IMR-90 (cell line): ENCODE results near the gene STX8. TPM values are rescaled to one million over a fixed set of nuclear protein-coding genes. Genes with fewer than 3 reads are reported as not detected.

Experiments
- ATAC-seq: fragments of 200-7000 bp; cut with Tn5 transposase; 2 replicates; pipeline ENCODE4 v1.9.1; 2020; ENCODE audit warnings: low read depth, mild to moderate bottlenecking, moderate library complexity
- BruUV-seq: library from RNA; stranded (reverse); fragments of 400-500 nt; replicated peaks from 2 replicates; lab custom pipeline; 2021; lab: Mats Ljungman, UMichigan
- CTCF ChIA-PET: fragments of 300-600 bp; formaldehyde crosslinking; extraction: SDS; loops from one replicate; lab custom pipeline; 2021; ENCODE audit warnings: antibody characterized with exemption; lab: Yijun Ruan, JAX
- POLR2A ChIA-PET: fragments of 300-600 bp; sonication (Branson Sonifier 250); formaldehyde crosslinking; loops from one replicate; lab custom pipeline; 2022; ENCODE audit warnings: antibody characterized with exemption; ENCODE audit not compliant: unreplicated experiment; lab: Charles Lee
- DNase-seq: peaks from one replicate; pipeline ENCODE4 v3.0.0; 2013
- H2AFZ ChIP-seq: replicated peaks from 2 replicates; pipeline ENCODE3; 2013; ENCODE audit warnings: low read length, mild to moderate bottlenecking; ENCODE audit not compliant: poor library complexity
- H2AK5ac ChIP-seq: 2 replicates; pipeline ENCODE4 v1.6.1; 2013; ENCODE audit warnings: low read depth, low read length, inconsistent platforms
- H2AK9ac ChIP-seq: replicated peaks from 2 replicates; pipeline ENCODE3; 2013; ENCODE audit warnings: mild to moderate bottlenecking, low read depth, low read length, moderate library complexity; ENCODE audit not compliant: poor library complexity
- H2BK120ac ChIP-seq: 2 replicates; pipeline ENCODE4 v1.6.1; 2013; ENCODE audit warnings: low read depth, low read length, inconsistent platforms
- H2BK15ac ChIP-seq: 3 replicates; pipeline ENCODE4 v1.6.1; 2013; ENCODE audit warnings: low read depth, low read length, inconsistent platforms
- H2BK20ac ChIP-seq: 2 replicates; pipeline ENCODE4 v1.6.1; 2013; ENCODE audit warnings: low read depth, mild to moderate bottlenecking, inconsistent platforms, low read length, moderate library complexity
- H2BK5ac ChIP-seq: 2 replicates; pipeline ENCODE4 v1.6.1; 2013; ENCODE audit warnings: mild to moderate bottlenecking, low read depth, low read length, inconsistent platforms; ENCODE audit not compliant: poor library complexity, severe bottlenecking
- H3K14ac ChIP-seq: replicated peaks from 2 replicates; pipeline ENCODE4 v1.6.1; 2013; ENCODE audit warnings: low read depth, low read length, inconsistent platforms
- H3K18ac ChIP-seq: 2 replicates; pipeline ENCODE4 v1.6.1; 2013; ENCODE audit warnings: low read depth, low read length, control low read depth
- H3K23ac ChIP-seq: 2 replicates; pipeline ENCODE4 v1.6.1; 2013; ENCODE audit warnings: low read depth, low read length, inconsistent platforms
- H3K27ac ChIP-seq: 2 replicates; pipeline ENCODE4 v1.5.1; 2013; ENCODE audit warnings: mild to moderate bottlenecking, control low read depth, low read length; ENCODE audit not compliant: insufficient read depth
- H3K27me3 ChIP-seq: 2 replicates; pipeline ENCODE4 v1.6.1; 2013; ENCODE audit warnings: low read length; ENCODE audit not compliant: control insufficient read depth, insufficient read depth
- H3K36me3 ChIP-seq: 2 replicates; pipeline ENCODE4 v1.6.1; 2013; ENCODE audit warnings: low read length, mixed read lengths; ENCODE audit not compliant: control insufficient read depth, insufficient read depth
- H3K4ac ChIP-seq: 2 replicates; pipeline ENCODE4 v1.6.1; 2013; ENCODE audit warnings: low read depth, low read length, inconsistent platforms
- H3K4me1 ChIP-seq: 2 replicates; pipeline ENCODE4 v1.6.1; 2013; ENCODE audit warnings: low read length, mixed read lengths; ENCODE audit not compliant: control insufficient read depth, insufficient read depth
- H3K4me2 ChIP-seq: 2 replicates; pipeline ENCODE4 v1.6.1; 2013; ENCODE audit warnings: low read depth, mild to moderate bottlenecking, control low read depth, low read length, moderate library complexity
- H3K4me3 ChIP-seq: 2 replicates; pipeline ENCODE4 v1.5.1; 2013; ENCODE audit warnings: low read depth, mild to moderate bottlenecking, control low read depth, low read length, moderate library complexity; ENCODE audit not compliant: insufficient read depth
- H3K56ac ChIP-seq: 2 replicates; pipeline ENCODE4 v1.6.1; 2013; ENCODE audit warnings: low read length, inconsistent platforms; ENCODE audit not compliant: insufficient read depth; ENCODE audit errors: extremely low read depth
- H3K79me1 ChIP-seq, 2 experiments: 2 replicates each; pipeline ENCODE4 v1.6.1; 2013; ENCODE audit warnings: low read length in 2 of 2, inconsistent platforms in 1 of 2, low read depth in 1 of 2
- H3K9ac ChIP-seq: 2 replicates; pipeline ENCODE4 v1.6.1; 2013; ENCODE audit warnings: low read depth, low read length, control low read depth
- H3K9me1 ChIP-seq: 2 replicates; pipeline ENCODE4 v1.6.1; 2013; ENCODE audit warnings: low read length, inconsistent platforms; ENCODE audit not compliant: insufficient read depth
- H3K9me3 ChIP-seq: 2 replicates; pipeline ENCODE4 v1.6.1; 2013; ENCODE audit warnings: low read length; ENCODE audit not compliant: control insufficient read depth, insufficient read depth
- H4K20me1 ChIP-seq: 2 replicates; pipeline ENCODE4 v1.6.1; 2013; ENCODE audit warnings: low read length, inconsistent platforms; ENCODE audit not compliant: insufficient read depth
- H4K5ac ChIP-seq: 2 replicates; pipeline ENCODE4 v1.6.1; 2013; ENCODE audit warnings: mild to moderate bottlenecking, low read depth, low read length, control low read depth
- H4K8ac ChIP-seq, 2 experiments: 2 replicates each; pipeline ENCODE4 v1.6.1; 2013; ENCODE audit warnings: low read depth in 2 of 2, low read length in 2 of 2, control low read depth in 1 of 2, inconsistent platforms in 1 of 2
- H4K91ac ChIP-seq: 2 replicates; pipeline ENCODE4 v1.6.1; 2013; ENCODE audit warnings: low read depth, low read length, inconsistent platforms; ENCODE audit not compliant: insufficient read depth
- BHLHE40 ChIP-seq: fragments of 150-350 bp; IDR thresholded peaks from 2 replicates; pipeline ENCODE4 v1.6.1; 2016; ENCODE audit warnings: mild to moderate bottlenecking, low read depth, low read length
- CEBPB ChIP-seq: IDR thresholded peaks from 2 replicates; pipeline ENCODE4 v1.6.1; 2012; ENCODE audit warnings: low read depth, low read length, improper control_type of control experiment
- CHD1 ChIP-seq: IDR thresholded peaks from 2 replicates; pipeline ENCODE4 v1.6.1; 2012; ENCODE audit warnings: low read depth, low read length, improper control_type of control experiment
- CTCF ChIP-seq: conservative IDR thresholded peaks from 2 replicates; pipeline ENCODE4 v1.5.1; 2012; ENCODE audit warnings: mild to moderate bottlenecking, low read depth, low read length, improper control_type of control experiment
- ELK1 ChIP-seq: fragments of 150-350 bp; IDR thresholded peaks from 2 replicates; pipeline ENCODE4 v1.6.1; 2016; ENCODE audit warnings: low read depth, mild to moderate bottlenecking, low read length, moderate library complexity, borderline replicate concordance
- MAFK ChIP-seq: IDR thresholded peaks from 2 replicates; pipeline ENCODE4 v1.6.1; 2012; ENCODE audit warnings: low read depth, low read length, improper control_type of control experiment
- POLR2A ChIP-seq: IDR thresholded peaks from 2 replicates; pipeline ENCODE4 v1.6.1; 2012; ENCODE audit warnings: mild to moderate bottlenecking, low read depth, low read length
- RAD21 ChIP-seq: IDR thresholded peaks from 2 replicates; pipeline ENCODE4 v1.6.1; 2012; ENCODE audit warnings: low read length, improper control_type of control experiment
- RCOR1 ChIP-seq: IDR thresholded peaks from 2 replicates; pipeline ENCODE4 v1.6.1; 2012; ENCODE audit warnings: mild to moderate bottlenecking, low read length, improper control_type of control experiment; ENCODE audit not compliant: insufficient replicate concordance
- RFX5 ChIP-seq: IDR thresholded peaks from 2 replicates; pipeline ENCODE4 v1.8.0; 2012; ENCODE audit warnings: low read depth, mild to moderate bottlenecking, low read length, moderate library complexity
- SMC3 ChIP-seq: fragments of 150-350 bp; IDR thresholded peaks from 2 replicates; pipeline ENCODE4 v1.6.1; 2016; ENCODE audit warnings: low read depth, mild to moderate bottlenecking, antibody characterized with exemption, low read length, moderate library complexity
- USF2 ChIP-seq: fragments of 150-350 bp; IDR thresholded peaks from 2 replicates; pipeline ENCODE4 v1.6.1; 2017; ENCODE audit warnings: mild to moderate bottlenecking, antibody characterized with exemption, low read length, low read depth
- WGBS, 2 experiments: methylation state at CpG; one replicate each; pipeline versions ENCODE4 v1.1.5 to v1.1.7; 2013; ENCODE audit warnings: missing lambda C conversion rate in 2 of 2; ENCODE audit not compliant: insufficient read length in 1 of 2; ENCODE audit errors: extremely low coverage in 2 of 2; 5-methylcytosine and 5-hydroxymethylcytosine counted together
- dilution Hi-C: fragments of 300-500 bp; cut with HindIII; formaldehyde crosslinking; loops from one replicate; pipeline ENCODE4 v1.14.3; 2018; ENCODE audit warnings: low sequenced_read_pairs; ENCODE audit not compliant: unreplicated experiment
- in situ Hi-C: fragments of 300-500 bp; cut with MboI; formaldehyde crosslinking; loops from 3 replicates; pipeline ENCODE4 v1.14.3; 2019; ENCODE audit warnings: low sequenced_read_pairs, inconsistent platforms, mixed read lengths
- intact Hi-C: fragments of 100-400 bp; cut with micrococcal nuclease; formaldehyde crosslinking; loops from 2 replicates; pipeline ENCODE4 v1.10.0; 2022
- polyA plus RNA-seq, 3 experiments: library from polyadenylated mRNA; depleted of rRNA; stranded (reverse); fragments of >200 nt; gene quantifications; 2 replicates each; pipeline ENCODE4 v1.2.3, GENCODE V29; 2012; ENCODE audit warnings: low replicate concordance in 1 of 3
- total RNA-seq: library from RNA; depleted of rRNA; stranded (reverse); fragments of >200 nt; gene quantifications from 2 replicates; pipeline ENCODE4 v1.2.3, GENCODE V29; 2012

The STX8 gene
- total and polyA plus RNA-seq, 2 of the 4 experiments (the other 2 are of a cell fraction) = 26.5 to 47.0 TPM

- H3K9ac ChIP-seq = no peak overlapping the region
- no peaks in the 10 kb centered on the region for H3K9me3 ChIP-seq
- H2BK20ac ChIP-seq = no peak overlapping the region
- peaks cover 15% of the 10 kb centered on the region for H3K4me1 ChIP-seq
- no peak overlapping the region for H3K56ac ChIP-seq
- no peak overlapping the region for H3K14ac ChIP-seq
- H2AK9ac ChIP-seq = no peak overlapping the region
- H4K91ac ChIP-seq = no peak overlapping the region
- no peak overlapping the region for H2BK5ac ChIP-seq
- intact Hi-C loops (no loop called here), in situ Hi-C loops (no loop called here), dilution Hi-C loops (no loop called here)
- H3K4me3 ChIP-seq = no peak overlapping the region
- no TSS peak for BruUV-seq
- DNase-seq (no peak), ATAC-seq (no peak)
- WGBS, 2 experiments = no CpG with 5 or more reads among the region's 2 CpGs
- no peak overlapping the region for H3K18ac ChIP-seq
- no peak overlapping the region for H2BK120ac ChIP-seq
- no peaks in the 10 kb centered on the region for H3K27me3 ChIP-seq
- no peak overlapping the region for H3K23ac ChIP-seq
- no peaks in the 10 kb centered on the region for H4K20me1 ChIP-seq
- H2BK15ac ChIP-seq = no peak overlapping the region
- no peak overlapping the region for H3K4me2 ChIP-seq
- H3K27ac ChIP-seq = no peak overlapping the region
- no peak overlapping the region for H3K4ac ChIP-seq
- ChIA-PET CTCF (no interaction called here), POLR2A (no interaction called here)
- no peak overlapping the region for H4K5ac ChIP-seq
- H2AFZ ChIP-seq = no peak overlapping the region
- H3K9me1 ChIP-seq = peaks cover 6% of the 10 kb centered on the region
- H3K79me1 ChIP-seq = no peaks in the 10 kb centered on the region
- H2AK5ac ChIP-seq = no peak overlapping the region
- no peak overlapping the region for H4K8ac ChIP-seq
- H3K36me3 ChIP-seq = no peaks in the 10 kb centered on the region
- no peak for TF ChIP-seq USF2
- no peak for TF ChIP-seq RCOR1
- no peak for TF ChIP-seq MAFK
- no peak for TF ChIP-seq RAD21
- TF ChIP-seq CHD1 = no peak
- no peak for TF ChIP-seq RFX5
- TF ChIP-seq BHLHE40 = no peak
- TF ChIP-seq CTCF = no peak
- no peak for TF ChIP-seq POLR2A
- TF ChIP-seq SMC3 = no peak
- TF ChIP-seq ELK1 = no peak
- no peak for TF ChIP-seq CEBPB
These were observed 320.8 kb downstream of the STX8 start for GRCh38 chr17:9254841-9255240.
